GF-D8 (cell line): Measurements from ENCODE around the gene ABCA12.

ENCODE experiments used
- DNase-seq: peaks from one replicate; lab custom pipeline; 2025; lab: John Stamatoyannopoulos, UW

ABCA12 gene

GRCh38 chr2:214966420-214966819 is 172.0 kb downstream of the ABCA12 start:
- no peak for DNase-seq

GRCh38 chr2:214960677-214961076 is 177.7 kb downstream of the ABCA12 start:
- no peak for DNase-seq

- DNase-seq = no peak
Measured at GRCh38 chr2:214946949-214947348, 191.5 kb downstream of the ABCA12 start.

- no peak for DNase-seq
Measured at GRCh38 chr2:214934006-214934405, 204.4 kb downstream of the ABCA12 start.

GRCh38 chr2:214904634-214905033 is 233.8 kb downstream of the ABCA12 start:
- no peak for DNase-seq

GRCh38 chr2:214904176-214904575 is 234.2 kb downstream of the ABCA12 start:
- DNase-seq = no peak

GRCh38 chr2:214902286-214902685 is 236.1 kb downstream of the ABCA12 start:
- DNase-seq = no peak

GRCh38 chr2:214899751-214900150 is 238.7 kb downstream of the ABCA12 start:
- no peak for DNase-seq

- no peak for DNase-seq
Measured at GRCh38 chr2:214896274-214896673, 242.2 kb downstream of the ABCA12 start.

GRCh38 chr2:214895469-214895868 is 243.0 kb downstream of the ABCA12 start:
- DNase-seq = no peak

GRCh38 chr2:214889301-214889700 is 249.1 kb downstream of the ABCA12 start:
- DNase-seq = no peak

GRCh38 chr2:214881647-214882202 is 256.7 kb downstream of the ABCA12 start:
- DNase-seq = no peak
